HG03520 (cell line): ENCODE data around the gene ARL4D.
"Not testable (repeated sequence)": the region's sequence is repeated elsewhere in the genome, so short reads cannot be mapped to it uniquely, and the experiment has no call there.

Source experiments
- ATAC-seq: cut with Tn5 transposase; IDR thresholded peaks from one replicate; pipeline ENCODE4 v1.9.1; 2021; ENCODE audit warnings: mild to moderate bottlenecking, moderate library complexity; ENCODE audit not compliant: unreplicated experiment

The ARL4D gene

DNA sequence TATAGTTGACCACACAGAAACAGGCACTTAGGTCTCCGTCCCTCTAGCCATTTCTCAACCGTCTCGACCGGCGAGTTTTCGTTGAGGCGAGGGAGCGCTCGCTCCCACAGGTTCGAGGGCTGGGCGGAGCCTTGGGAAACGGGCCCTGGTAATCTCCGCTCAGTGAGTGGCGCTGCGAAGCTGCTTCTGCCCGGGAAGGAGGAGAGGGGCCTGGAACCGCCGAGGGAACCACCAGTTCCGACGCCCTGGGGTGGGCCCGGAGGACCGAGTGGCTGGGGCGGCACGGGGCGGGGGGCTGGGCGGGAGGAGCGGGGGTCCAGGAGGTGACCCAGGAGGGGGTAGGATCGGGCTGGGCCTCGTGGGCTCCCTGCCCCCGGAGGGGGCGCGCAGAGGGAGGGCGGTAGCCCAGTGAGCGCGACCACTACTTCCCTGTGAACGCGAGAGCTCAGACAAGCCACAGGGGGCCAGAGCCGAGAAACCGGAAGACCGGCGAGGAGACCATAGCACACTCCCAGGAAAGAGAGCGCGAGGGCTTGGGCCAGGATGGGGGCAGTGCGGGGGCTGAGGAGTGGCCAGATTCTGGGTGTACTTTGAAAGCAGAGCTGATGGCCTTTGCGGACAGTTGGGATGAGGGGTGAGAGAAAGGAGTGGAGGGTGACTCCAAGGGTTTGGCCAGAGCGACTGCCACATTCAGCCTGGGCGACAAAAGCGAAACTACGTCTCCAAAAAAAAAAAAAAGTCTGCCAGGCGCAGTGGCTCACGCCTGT is 29.9 kb upstream of the ARL4D start:
- no peak for ATAC-seq

DNA sequence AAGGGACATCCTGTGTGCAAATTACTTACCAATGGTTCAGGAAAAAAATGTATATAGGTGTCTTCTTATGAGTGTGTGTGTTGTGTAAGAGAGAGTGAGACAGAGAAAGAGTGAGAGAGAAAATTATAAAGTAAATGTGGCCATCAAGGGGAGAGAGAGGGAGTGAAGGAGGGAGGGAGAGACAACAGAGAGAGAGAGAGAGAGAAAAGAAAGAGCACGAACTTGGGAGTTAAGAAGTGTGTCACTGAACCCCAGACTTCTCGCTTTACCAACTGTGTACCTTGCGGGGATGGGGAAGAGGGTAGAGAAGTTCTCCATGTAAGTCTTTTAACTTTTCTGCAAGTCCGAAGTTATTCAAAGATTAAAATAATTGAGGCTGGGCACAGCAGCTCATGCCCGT is 28.8 kb upstream of the ARL4D start:
- ATAC-seq, result no peak

DNA sequence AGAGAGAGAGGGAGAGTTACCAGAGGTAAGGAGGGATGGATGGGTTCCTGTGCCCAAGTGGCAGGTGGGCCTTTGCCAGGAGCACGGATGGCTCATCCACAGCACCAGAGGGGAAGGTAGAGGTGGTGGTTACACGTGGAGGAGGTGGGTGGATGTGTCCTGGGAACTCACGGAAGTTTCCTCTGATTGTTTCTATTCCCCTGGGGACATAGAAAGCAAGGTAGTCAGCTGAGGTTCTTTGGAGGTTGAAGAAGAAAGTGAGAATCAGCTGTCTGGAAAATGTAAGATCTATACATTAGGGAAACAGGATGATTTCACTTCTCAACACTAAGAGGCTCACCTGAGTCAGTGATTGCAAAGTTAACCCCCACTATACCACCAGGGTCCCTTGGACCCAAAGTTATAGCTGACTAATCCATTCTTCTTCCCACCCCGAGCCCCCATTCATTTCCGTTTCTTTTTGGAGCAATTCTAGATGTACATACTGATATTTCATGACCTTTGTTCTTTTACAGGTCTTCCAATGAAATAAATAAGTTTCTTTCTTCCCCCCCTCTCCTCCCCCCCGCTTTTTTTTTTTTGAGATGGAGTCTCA is 27.5 kb upstream of the ARL4D start:
- no peak for ATAC-seq

DNA sequence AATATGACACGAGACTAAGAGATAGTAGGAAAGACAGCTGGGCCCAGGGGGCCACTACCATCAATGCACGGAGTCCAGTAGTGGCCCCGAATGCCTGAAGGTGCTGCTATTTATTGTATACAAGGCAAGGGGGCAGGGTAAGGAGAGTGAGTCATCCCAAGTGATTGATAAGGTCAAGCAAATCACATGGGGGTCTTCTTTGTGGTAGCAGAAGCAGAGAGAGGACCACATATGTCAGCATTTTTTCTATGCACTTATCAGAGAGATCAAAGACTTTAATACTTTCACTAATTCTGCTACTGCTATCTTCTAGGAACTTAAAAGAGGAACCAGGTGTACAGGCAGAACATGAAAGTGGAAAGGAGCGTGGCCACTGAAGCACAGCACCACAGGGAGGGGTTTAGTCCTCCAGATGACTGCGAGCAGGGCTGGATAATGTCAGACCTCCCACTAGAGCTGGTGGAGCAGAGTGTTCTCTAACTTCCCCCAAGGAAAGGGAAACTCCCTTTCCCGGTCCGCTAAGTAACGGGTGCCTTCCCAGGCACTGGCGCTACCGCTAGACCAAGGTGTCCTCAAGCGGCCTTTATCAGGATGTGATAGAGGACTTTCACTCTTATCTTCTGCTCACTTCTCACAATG is 26.4 kb upstream of the ARL4D start:
- no peak for ATAC-seq

DNA sequence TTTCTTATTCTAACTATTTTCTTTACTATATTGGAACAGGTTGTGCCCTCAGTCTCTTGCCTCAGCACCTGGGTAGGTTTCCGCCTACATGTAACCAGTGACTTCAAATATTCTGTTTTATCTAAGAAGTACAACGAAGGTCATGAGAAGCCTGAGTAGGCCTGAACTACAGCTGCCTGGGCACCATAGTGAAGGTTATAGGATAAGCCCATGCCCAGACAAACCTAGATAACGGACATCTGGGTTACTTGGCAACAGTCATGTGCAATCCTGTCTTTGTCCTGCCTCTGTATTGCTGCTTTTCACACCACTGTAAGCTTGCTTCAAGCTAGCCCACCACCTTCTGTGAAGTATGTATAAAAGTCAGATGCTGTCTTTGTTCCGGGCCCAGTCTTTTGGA is 25.4 kb upstream of the ARL4D start:
- ATAC-seq, result no peak

DNA sequence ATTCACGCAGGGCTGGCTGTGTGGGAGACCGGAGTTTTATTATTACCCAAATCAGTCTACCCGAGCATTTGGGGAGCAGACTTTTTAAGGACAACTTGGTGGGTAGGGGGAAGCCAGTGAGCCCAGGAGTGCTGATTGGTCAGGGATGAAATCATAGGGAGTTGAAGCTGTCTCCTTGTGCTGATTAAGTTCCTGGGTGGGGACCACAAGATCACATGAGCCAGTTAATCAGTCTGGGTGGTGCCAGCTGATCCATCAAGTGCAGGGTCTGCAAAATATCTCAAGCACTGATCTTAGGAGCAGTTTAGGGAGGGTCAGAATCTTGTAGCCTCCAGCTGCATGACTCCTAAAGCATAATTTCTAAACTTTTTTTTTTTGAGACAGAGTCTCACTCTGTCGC is 22.9 kb upstream of the ARL4D start:
- not testable (repeated sequence) for ATAC-seq

DNA sequence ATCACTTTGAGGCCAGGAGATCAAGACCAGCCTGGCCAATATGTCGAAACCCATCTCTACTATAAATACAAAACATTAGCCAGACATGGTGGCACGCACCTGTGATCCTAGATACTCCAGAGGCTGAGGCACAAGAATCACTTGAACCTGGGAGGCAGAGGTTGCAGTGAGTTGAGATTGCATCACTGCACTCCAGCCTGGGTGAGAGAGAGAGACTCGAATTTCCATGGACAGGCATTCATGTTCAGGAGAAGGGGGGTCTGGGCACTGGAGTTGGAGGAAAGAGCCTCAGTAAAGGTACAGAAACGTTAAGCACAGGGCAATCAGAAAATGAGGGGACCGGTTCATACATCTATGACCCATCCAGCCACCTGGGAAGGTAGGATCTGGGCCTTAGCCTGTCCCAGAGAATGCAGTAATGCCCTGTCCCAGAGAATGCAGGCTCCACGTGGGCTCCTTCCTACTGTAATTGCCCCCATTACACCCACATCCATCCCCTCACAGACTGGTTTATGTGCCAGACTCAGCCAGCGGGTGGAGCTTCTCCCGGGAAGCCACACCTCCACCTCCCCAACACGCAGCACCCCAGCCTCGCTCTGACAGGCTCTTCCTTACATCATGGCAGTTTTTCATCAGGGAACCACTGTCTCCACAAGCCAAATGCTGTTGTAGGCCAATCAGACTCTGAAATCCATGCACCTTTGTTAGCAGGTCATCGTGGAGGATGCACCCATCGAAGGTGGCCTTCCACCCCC is 21.6 kb upstream of the ARL4D start:
- no peak for ATAC-seq

DNA sequence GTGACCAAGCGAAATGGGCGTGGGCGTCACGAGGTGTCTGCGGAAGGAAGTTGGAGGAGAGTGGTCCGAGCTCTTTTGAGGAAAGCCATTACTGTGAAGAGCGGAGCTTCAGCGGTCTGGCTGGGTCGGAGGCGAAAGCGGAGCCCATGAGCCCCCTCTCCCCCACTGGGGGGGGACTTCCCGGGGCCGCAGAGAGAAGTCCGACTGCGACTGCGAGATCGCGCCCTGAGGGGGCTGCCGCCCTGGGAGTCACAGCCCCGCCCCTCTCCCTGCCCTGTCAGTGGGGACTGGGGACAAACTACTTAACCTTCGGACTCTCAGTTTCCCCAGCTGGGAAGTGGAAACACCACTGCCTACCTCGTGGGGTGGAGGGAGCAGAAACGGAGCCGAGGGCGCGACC is 20.0 kb upstream of the ARL4D start:
- ATAC-seq, result no peak

DNA sequence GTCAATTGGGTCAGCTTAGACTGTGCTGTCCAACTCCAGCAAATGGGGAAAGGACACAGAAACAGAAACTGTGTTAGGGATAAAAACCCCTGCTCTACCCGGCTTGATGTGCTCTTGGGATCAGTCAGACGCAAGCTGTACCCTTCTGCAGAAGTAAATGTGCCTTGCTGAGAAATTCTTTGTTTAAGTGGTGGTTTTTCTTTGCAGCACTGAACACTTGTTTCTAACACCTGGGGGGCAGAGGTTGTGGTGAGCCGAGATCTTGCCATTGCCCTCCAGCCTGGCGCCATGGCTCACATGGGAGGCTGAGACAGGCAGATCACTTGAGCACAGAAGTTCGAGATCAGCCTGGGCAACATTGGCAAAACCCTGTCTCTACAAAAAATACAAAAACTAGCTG is 18.5 kb upstream of the ARL4D start:
- no peak for ATAC-seq

DNA sequence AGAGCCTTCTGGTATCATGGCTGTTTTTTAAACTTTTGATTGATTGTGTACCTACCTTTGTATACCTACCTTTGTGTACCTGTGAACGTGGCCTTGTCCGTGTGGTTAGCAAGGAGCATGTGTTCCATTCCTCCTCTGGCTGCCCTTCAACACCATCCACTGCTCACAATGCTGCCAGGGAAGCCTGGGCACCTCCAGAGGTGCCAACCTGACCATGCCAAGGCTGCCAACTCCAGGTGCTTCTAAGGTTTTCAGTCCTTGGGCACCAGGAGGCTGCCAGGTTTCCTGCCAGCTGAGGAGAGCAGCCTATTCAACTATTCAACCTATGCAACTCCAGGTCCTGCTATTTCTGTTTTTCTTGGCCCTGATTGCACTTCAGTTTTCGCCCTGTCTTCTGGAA is 17.6 kb upstream of the ARL4D start:
- ATAC-seq, result no peak

DNA sequence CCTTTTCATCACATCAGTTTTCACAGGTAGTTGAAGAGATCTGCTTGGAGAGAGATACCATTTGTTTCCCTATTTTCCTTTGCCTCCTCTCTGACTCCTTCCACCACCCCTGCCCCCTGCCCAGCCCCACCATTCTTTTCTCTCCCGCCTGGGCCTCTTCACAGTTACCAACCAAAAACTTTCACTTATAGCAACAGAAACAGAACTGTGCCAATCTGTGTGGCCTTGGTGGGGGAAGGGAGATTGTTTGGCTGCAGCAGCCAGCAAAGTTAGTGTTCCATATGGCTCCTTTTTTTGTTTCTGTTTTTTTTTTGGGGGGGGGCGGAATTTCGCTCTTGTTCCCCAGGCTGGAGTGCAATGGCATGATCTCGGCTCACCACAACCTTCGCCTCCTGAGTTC is 17.2 kb upstream of the ARL4D start:
- ATAC-seq, result no peak

DNA sequence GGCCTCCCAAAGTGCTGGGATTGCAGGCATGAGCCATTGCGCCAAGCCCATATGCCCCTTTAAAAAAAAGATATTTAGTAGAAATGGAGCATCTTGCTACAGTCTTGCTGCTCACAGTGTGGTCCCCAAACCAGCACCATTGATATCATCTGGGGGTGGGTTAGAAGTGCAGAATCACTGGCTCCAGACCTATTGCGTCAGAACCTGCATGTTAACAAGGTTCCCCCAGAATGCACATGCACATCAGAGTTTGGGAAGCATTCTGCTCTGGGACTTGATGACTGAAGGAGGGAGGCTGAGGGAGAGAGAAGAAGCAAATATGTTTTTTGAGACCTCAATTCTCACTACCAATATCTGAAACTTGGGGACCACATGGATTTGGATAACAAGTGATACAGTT is 16.0 kb upstream of the ARL4D start:
- ATAC-seq, result no peak

DNA sequence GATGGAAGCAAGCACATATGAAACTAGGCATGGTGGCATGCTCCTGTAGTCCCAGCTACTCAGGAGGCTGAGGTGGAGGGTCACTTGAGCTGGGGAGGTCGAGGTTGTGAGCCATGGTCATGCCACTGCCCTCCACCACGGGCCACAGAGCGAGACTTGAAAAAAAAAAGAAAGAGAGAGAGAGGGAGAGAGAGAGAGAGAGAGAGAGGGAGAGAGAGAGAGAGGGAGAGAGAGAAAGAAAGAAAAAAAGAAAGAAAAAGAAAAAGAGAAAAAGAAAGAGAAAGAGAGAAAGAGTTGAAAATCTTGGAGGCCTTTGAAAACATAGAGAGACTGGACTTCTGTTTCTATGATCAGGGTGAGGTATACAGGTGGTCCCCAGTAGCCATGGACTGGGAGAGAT is 15.4 kb upstream of the ARL4D start:
- no peak for ATAC-seq

DNA sequence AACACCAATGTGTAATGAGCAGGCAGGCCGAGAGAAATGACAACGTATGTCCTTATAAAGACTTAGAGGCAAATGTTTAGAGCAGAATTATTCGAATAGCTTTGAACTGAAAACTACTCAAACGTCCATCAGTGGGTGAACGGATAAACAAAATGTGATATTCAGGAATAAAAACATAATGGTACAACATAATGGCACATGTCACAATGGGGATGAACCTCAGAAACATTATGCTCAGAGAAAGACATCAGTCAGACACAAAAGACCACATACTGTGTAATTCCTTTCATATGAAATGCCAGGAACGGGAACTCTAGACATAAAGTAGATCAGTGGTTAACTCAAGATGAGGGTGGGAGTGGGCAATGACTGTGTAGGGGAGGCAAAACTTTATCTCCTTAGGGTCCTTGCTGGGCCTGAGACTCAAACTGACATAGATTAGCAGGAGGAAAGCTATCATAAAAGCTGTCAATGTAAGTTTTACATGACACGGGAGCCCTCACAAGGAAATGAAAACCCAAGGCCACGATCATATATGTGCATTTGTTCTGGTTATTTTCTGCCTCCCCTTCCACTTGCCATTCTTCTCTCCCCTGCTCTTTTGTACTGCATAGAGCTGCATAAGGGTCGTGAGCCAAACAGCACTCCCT is 14.8 kb upstream of the ARL4D start:
- no peak for ATAC-seq

DNA sequence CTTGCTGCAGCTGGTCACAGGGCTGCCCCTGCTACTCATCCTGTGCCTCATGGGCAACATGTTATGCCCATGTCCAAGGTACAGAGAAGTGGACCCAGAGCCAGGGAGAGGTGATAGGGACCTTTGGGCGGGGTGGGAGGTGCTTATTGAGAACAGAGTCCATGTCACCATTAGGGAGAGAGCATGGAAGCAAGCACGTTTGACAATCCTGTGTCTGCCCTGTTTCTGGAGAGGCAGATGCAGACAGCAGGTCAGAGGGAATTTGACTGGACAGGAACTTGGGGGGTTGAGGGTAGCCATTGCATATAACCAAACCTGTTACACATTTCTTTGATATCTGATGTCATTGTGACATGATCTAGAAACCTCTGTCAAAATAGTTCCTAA is 14.3 kb upstream of the ARL4D start:
- ATAC-seq, result no peak

DNA sequence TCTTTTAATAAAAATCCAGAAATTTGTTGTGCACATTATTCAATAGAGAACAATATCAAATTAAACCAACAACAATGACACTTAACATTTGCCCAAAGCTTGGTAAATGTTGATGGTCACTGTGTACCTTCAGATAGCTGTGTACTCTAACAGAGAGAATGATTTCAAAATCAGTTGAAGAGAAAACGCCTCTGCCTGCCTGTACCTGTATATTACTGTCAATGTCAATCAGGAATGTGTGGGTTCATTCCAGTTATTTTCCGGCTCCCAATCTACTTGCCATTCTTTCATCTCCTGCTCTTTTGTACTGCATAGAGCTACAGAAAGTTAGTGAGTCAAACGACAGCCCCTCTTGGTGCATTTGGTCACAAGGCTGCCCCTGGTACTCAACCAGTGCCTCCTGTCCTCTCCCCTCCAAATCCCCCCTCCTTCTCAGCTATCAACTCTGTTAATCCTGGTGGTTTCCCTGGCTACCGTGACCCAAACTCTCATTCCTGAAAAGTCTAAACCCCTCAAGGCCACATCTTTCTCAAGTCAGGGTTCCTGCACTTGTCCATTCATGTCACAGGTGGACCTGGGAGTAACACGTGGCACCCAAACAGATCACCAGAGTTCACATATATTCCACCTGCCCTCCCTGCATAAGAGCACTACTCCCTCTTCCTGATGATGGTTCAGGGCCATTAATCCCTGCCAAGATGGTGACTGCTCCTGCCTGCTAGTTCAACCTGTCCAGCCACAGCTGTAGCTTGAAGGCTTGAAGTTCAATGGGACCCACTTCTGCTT is 13.6 kb upstream of the ARL4D start:
- no peak for ATAC-seq

DNA sequence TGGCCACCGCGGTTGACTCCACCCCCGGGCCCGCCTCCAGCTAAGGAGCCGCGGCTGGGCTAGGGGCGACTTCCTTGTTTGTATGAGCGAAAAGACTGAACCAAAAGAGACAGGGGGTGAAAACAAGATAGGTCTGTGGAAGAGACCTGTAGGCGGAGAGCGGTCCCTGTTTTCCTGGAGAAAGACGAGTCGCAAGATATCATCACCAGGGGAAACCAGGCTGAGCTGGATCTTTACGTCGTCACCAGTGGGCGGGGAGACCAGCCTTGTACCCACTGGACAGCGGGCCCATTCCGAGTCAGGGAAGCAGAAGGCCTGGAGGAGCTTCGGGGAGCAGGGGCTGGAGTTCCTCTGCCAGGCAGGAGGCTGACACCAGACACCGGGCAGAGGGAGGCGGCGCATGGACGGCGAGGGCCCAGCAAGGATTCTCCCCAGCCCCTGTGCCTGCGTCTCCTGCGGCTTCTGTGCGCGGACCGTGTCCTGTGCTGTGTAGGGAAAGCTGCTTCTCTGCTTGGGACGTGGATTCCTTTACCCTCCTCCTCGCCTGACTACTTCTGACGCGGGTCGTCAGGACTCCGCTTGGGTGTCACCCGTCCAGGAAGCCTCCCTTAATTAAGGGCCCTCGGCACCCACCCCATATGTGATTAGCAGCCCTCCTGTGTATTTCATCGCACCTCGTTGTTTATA is 10.3 kb upstream of the ARL4D start:
- peak; percentile 65 for ATAC-seq

DNA sequence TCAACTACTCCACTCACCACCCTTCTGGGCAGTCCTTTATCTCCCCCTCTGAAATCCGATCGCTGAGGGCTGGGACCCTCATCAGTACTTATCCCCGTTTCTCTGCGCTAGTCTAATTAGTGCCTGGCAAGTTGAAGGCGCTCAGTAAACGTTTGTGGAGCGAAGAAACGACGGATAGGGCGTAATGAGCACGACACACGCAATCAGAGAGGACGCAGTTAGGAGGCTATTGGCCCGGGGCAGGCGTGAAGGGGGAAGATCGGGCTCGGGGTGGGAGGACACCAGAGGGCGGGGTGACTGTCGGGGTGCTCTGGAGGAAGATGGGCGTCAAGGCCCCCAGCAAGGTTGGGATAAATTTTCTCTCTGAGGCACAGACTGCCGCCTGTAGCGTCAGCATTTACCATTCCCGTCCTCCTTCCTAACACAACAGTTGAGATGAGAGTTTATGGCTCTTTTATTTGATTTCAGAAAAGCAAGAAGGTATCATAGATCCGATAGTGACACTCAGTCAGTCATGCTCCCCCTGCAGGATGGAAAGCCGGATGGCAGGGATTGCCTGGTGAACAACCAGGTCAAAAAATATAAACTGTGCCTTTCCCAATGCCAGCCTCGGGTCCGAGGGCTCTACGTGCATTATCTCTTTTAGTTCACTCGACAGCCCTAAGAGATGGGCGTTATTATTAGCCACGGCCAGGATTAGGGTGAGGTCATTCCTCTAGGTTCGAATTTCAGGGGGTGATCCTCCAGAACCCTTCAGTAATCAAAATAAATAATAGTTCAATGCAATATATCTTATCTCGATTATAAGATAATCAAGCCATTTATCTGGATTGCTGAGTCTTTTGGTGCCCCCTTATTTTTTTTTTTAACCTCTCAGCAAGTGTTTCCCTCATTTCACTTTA is 9.5 kb upstream of the ARL4D start:
- ATAC-seq, result peak; percentile 31

DNA sequence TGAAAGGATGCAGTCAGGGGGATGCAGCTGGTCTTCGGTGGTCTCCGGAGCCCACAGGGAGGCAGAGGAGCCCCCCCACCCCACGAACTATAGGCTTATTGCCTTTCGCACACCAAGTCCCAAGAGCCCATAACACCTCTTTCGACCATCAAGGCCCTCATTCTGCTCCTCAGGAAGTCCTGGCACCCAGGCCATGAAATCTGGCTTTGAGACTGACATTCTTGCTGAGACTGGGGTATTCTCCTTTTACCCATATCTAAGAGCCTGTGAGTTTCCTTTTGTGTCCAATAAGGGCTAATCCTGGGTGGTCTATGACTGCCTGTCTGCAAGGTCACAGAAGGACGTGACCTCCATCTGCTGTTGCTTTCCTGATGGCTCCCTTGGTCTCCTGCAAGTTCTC is 6.4 kb upstream of the ARL4D start:
- no peak for ATAC-seq
